ENCODE measurements around the gene ANKLE1. TPM values are rescaled to one million over a fixed set of nuclear protein-coding genes. Genes with fewer than 3 reads are reported as not detected.
"Not testable (repeated sequence)": the region's sequence is repeated elsewhere in the genome, so short reads cannot be mapped to it uniquely, and the experiment has no call there.

The ANKLE1 gene
- polyA plus RNA-seq, 1 donor, result 1.6 TPM

DNA sequence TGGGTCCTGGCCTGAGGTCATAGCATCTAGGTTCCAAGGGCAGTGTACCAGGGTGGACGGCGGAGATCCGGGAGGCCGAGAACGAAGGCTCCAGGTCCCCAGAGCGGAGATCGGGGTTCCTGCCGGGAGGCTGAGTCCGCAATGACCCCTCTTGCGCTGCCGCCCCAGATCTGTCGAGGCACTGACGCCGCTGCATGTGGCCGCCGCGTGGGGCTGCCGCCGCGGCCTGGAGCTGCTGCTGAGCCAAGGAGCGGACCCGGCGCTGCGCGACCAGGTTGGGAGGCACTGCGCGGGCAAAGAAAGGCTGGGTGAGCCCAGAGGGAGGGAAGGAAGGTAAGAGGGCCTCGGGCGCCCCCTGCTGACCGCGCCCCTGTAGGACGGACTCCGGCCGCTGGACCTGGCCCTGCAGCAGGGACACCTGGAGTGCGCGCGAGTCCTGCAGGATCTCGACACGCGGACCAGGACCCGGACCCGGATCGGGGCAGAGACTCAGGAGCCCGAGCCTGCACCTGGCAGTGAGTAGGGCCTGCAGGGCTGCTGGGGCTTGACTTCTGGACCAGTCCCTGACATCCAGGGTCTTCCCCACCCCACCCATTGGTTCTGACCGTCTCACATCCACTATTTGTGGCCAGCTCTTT lies 906 bp downstream of the ANKLE1 start:
- peak; percentile 82 for DNase-seq

DNA sequence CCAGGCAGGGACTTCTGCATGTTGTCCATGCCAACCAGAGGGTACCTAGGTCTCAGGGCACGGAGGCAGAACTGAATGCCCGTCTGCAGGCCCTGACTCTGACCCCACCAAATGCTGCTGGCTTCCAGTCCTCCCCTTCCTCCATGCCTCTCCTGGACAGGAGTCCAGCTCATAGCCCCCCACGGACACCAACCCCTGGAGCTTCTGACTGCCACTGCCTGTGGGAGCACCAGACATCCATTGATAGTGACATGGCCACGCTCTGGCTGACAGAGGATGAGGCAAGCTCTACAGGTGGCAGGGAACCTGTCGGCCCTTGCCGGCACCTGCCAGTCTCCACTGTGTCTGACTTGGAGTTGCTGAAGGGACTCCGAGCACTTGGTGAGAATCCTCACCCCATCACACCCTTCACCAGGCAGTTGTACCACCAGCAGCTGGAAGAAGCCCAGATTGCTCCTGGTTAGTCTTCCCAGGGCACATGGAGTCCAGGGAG lies 1.8 kb downstream of the ANKLE1 start:
- no peak for DNase-seq

DNA sequence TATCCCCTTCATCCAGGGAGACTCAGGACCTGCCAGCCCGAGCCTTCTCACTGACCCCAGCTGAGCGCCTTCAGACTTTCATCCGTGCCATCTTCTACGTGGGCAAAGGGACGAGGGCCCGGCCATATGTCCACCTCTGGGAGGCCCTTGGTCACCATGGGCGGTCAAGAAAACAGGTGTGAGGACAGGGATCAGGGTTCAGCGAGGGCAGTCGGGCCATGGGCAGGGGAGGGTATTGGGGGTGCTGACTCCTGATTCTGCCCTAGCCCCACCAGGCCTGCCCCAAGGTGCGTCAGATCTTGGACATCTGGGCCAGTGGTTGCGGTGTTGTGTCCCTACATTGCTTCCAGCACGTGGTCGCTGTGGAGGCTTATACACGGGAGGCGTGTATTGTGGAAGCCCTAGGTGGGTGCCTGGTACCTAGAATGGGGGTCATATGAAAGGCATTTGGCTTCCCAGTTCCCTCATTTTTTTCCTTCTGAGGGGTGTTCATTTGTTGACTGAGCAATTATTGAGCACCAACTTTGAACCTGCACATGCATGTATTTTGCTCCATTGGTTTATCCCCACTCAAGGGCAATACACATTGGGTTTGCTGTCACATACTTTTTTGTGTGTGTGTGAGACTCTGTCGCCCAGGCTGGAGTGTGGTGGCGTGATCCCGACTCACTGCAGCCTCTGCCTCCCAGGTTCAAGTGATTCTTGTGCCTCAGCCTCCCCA lies 3.9 kb downstream of the ANKLE1 start:
- DNase-seq, result no peak

DNA sequence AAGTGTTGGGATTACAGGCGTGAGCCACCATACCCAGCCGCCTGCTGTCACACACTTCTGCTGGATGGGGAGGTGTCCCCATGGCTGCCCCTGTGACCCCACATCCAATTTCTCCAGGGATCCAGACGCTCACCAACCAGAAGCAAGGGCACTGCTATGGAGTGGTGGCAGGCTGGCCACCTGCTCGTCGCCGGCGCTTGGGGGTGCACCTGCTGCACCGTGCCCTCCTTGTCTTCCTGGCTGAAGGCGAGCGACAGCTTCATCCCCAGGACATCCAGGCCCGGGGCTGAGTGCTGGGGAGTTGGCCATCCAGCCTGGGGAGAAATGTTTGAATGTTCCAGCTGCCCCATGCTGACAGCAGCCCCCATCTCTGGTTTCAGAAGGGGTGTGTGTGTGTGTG lies 4.6 kb downstream of the ANKLE1 start:
- no peak for DNase-seq

DNA sequence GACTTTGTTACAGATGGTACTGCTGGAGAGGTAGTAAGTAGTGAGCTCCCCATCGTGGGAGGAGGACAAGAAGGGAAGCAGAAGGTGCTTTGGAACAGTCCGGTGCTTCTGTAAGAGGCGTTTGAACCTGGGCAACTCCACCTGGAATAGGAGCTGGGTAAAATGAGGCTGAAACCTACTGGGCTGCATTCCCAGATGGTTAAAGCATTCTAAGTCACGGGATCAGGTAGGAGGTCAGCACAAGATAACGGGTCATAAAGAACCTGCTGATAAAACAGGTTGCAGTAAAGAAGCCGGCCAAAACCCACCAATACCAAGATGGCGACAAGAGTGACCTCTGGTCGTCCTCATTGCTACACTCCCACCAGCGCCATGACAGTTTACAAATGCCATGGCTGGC lies 5.1 kb downstream of the ANKLE1 start:
- DNase-seq, result no peak

DNA sequence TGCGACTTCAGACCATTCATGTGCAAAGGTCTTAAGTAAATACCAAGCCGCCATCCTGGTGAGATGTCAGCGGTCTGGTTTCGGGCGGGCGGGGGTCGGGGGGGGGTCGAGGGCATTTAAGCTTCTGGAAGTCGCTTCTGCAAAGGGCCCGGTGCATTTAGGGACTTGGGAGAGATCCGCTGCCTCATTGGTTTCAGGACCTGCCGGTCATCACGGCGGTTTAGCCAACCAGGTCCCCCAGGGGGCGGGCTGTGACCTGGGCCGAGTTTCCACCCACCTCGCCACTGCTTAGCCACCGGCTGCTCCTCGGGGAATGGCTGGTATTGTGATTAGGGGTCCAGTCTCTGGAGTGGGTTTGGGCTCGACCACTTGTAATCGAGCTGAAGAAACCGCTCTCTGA lies 7.8 kb downstream of the ANKLE1 start:
- no peak for DNase-seq

DNA sequence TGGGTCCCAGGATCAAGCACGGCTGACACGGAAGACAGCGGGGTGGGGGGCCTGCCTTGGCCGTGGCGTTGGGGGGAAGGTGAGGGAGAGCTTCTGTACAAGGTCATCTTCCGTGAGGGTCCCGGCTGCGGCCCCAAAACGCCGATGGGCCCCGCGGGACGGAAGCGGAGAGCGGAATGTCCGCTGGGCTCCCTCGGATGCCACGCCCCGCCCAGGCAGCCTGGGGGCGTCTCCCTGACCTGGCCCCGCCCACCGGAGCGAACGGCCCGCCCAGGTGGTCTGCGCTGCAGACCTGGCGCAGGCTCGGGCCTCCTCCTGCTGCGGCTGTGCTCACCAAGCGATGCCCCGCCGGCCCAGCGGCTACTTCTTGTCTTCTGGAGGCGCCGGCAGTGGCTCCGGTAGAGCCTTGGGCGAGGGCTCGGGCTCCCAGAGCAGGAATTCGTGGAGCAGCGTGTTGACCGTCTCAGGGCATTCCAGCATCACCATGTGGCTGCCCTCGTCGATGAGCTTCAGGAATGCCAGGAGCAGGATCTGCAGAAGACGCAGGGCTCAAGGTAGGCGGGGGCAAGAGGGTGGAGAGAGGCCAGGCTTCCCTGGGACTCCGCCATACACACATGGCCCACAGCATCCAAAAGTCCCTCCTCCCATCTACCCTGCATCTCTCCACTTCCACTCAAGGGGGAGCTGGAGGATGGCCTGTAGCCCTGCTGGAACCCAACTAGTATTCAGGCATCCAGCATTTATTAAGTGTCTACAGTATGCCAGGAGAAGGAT lies 10.8 kb downstream of the ANKLE1 start:
- DNase-seq, result peak; percentile 78

DNA sequence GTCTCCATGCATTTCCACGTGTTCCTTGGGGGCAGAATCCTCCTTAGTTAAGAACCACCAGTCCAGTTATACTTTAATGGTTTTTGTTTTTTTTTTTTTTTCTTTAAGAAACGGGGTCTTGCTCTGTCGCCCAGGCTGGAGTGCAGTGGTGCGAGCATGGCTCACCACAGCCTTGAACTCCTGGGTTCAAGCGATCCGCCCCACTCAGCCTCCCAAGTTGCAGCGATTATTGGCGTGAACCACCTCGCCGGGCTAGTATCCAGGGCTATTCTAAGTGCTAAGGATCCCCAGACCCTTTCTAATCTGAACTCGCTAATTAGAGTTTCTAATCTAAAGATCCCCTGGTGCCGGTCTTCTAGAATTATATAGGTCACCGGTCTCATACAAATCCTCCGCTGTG lies 11.9 kb downstream of the ANKLE1 start:
- no peak for DNase-seq

DNA sequence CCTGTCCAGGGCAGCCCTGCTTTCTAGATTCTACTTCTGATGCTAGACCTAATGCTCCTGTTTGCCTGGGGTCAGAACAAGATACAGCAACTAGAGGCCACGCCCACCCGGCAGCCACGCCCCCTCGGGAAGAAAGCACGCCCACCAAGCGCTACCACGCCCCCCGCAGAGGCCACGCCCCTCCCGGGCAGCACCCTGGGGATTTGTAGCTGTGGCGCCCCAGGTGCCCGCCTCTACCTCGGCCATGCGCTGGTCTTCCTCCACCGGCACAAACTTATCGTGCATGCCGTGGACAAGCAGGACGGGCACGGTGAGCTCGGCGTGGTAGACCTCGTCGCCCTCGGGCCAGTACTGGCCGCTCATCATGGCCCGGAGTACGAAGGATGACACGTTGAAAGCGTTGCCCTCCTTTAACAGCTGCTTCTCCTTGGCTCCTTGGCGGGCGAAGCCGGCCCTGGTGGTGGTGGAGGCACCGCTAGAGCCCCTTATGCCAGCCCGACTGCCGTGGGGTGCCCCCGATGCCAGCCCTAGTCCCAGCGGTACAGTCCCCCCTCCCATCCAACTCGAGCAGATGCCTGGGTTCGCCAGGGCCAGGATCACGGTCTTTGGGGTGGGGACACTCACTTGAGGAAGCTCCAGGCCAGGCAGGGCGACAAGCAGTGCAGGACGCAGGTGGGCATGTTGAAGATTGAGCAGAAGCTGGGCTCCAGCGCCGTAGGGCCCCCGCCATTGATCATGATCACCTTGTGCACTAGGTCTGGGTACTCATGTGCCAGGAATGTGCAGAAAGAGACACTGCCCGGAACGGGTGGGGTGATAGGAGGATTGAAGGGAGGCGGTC lies 12.6 kb downstream of the ANKLE1 start:
- DNase-seq, result no peak

DNA sequence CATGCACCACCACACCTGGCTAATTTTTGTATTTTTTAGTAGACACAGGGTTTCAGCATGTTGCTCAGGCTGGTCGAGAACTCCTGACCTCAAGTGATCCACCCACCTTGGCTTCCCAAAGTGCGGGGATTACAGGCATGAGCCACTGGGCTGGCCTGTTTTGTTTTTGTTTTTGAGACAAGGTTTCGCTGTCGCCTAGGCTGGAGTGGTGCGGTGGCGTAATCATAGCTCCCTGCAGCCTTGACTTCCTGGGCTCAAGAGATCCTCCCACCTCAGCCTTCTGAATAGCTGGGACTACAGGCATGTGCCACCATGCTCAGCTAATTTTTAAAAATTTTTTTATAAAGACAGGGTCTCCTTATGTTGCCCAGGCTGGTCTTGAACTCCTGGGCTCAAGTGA lies 13.8 kb downstream of the ANKLE1 start:
- DNase-seq, result not testable (repeated sequence)

DNA sequence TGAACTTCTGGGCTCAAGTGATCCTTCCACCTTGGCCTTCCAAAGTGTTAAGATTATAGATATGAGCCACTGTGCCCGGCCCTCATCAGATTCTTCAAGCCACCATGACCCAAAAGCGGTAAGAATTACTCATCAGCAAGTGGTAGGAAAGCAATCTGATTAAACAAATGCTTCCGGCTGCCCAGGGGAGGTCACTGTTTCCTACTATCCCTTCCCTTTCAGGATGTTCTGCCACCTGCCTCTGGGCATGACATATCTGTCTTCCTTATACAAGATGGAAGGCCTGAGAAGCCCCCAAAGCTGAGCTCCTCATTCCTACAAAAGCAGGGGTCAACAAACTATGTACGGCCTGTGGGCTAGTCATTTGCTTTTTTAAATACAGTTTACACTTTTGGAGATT lies 14.6 kb downstream of the ANKLE1 start:
- no peak for DNase-seq

DNA sequence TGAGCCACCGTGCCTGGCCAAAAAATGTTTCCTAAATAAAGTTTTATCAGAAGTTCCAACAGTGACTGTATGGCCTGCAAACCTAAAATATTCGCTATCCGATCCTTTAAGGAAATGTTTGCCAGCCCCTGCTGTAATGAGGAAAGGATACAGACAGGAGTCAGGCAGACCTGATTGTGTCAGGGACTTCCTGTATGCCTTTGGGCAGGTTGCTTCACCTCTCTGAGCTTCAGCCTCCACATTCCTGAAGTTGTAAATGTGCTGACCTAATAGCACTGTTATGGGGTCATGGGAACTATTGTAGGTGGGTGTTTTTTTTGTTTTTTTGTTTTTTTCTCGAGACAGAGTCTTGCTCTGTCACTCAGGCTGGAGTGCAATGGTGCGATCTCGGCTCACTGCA lies 15.3 kb downstream of the ANKLE1 start:
- DNase-seq, result no peak

DNA sequence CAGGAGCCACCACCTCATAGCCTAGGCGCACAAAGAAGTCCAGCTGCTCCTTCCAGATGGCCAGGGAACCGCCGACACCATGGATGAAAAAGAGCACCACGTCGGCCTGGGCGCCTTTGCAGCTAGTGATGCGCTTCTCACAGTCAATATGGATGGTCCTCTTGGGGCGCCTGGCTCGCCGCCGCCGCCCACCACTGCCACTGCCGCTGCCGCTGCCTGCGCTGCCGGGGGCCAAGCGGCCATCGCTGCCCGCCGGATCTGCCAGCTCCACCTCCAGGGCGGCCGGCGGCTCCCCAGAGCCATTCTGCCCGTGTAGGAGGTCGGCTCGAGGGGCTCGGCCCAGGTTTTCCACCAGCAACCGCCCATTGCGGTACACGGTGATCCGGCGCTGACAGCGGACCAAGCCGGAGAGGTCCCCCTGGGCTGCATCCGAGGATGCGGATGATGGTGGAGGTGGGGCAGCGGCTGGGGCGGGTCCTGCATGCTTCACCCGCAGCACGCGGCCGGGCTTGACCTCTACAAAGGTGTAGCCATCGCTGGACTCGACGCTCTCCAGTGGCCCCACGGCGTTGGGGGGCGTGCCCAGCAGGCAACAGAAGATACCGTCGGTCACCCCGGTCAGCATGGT lies 19.4 kb downstream of the ANKLE1 start:
- DNase-seq, result no peak

DNA sequence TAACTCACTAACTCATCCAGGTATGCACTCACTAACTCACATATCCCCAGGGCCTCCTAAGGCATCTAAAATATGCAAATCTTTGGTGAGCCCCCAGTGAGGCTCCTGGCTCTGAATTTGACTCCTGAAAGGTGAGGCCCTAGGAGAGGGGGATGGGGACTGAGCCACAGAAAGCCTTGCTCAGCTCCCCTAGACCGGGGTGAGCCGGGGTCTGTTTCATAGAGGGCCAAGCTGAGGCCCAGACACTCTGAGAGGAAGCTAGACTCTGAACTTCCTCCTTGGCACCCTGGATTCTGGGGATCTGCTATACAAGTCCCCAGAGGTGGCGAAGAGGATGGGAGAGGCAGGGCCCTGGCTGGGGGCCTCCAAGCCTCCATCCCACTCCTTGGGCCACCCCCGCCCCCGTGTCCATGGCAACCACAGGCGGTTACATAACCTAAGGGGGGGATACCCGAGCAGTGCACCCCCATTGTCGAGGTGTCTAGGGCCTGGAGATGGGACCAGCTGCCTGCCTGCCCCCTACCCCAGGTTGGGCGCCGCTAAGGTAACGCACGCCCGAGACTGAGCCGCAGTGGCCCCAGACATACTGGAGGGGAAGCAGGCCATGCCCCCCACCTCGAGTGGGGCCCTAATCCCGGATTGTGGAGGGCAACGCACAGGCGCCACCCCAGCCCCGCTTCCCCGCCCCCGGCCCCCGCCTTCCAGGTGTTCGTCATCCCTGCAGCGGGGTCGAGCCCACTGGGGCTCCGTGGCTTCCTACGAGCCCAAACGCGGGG lies 20.9 kb downstream of the ANKLE1 start:
- DNase-seq, result no peak

DNA sequence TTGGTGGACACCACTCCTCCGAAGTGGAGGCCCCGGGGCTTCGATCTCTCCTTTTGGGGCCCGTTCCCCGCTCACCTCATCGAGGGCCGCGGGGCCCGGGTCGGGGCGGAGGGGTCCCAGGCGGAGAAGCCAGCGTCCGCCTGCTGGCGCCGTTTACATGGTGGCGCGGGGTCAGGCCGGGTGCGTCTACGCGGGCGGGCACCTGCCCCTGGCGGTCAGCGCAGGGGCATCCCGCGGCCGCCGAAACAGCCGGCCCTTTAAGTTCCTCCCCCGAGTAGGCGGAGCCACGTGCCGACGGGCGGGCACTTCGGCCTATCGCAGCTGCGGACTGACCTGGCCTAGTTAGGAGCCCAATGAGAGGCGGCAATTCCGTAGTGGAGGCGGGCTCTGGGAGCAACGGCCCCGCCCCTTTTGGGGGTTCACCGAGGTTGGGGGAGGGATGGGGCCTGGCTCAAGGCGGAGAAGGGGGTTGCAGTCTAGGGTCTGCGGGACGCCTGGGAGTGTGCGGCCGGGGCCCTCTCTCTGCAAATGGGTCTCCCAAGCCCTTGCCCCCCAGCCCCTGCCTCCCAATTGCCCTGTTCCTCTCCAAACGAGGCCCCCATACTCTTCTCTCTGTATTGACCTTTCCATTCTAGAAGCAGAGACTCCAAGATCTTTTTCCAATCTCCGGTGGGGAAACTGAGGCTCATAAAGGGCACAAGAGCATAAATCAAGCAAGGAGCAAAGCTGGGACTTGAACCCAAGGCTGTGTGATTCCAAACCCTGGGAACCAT lies 21.7 kb downstream of the ANKLE1 start, which contains the start of gene ABHD8:
Gene ABHD8, minus strand, starts transcription at position 259 of the 773 bp plus-strand sequence. CDS start 1,809 bp downstream, outside the sequence.
- DNase-seq, result peak; percentile 95

DNA sequence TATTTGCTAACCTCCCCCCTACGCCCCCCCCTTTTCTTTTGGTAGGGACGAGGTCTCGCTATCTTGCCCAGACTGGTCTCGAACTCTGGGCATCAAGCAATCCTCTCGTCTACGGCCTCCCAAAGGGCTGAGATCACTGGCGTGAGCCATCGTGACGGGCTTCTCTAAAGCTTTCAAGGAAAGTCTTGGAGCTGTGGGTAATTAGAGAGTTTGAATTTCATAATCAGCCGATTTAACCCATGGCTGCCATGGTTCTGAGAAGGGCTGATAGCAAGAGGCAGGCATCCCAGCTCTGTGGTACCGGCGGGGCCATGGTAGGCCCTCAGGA lies 22.2 kb downstream of the ANKLE1 start:
- no peak for DNase-seq

DNA sequence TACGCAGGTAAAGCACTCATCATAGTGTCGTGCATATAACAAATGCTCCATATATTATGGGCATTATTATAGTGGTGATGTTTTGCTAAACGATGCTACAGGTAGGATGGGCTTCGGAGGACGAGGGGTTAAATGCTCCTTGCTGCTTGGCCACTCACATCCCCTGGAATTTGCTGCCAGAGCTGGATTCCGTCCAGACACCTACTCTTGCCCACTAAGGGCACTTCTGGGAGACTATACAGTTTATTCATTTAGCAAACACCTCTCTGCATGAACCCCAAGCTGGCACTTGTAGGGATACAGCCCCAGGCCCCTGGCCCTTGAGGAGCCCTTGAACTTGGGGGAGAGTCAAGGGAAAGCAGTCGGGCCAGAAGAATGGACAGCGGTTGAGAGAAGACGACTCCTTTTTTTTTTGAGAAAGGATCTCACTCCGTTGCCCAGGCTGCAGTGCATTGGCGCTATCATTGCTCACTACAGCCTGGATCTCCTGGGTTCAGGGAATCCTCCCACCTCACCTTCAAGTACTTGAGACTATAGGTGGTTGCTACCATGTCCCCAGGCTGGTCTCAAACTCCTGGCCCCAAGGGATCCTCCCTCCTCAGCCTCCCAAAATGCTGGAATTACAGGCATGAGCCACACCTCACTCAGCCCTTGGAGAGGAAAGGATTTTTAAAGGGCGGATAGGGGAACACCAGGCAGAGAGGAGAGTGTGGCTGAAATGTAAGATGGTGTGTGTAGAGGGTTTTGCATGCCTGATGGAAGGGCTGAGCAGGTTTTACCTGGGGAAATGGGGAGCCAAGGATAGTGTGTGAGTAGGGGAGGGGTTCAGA lies 22.9 kb downstream of the ANKLE1 start:
- DNase-seq, result no peak

DNA sequence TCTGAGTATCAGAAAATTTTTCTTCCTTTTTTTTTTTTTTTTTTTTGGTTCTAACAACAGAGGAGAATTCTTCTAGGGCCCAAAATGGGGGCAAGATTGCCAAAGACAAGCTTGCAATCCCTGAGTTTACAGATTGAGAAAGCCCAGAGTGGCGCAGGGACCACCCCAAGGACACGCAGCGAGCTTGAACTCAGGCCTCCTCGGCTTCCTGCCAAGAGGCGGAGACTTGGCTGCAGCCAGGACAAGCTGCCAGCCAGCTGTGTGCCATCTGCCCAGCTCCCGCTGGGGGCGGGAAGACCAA lies 23.5 kb downstream of the ANKLE1 start:
- DNase-seq, result no peak

DNA sequence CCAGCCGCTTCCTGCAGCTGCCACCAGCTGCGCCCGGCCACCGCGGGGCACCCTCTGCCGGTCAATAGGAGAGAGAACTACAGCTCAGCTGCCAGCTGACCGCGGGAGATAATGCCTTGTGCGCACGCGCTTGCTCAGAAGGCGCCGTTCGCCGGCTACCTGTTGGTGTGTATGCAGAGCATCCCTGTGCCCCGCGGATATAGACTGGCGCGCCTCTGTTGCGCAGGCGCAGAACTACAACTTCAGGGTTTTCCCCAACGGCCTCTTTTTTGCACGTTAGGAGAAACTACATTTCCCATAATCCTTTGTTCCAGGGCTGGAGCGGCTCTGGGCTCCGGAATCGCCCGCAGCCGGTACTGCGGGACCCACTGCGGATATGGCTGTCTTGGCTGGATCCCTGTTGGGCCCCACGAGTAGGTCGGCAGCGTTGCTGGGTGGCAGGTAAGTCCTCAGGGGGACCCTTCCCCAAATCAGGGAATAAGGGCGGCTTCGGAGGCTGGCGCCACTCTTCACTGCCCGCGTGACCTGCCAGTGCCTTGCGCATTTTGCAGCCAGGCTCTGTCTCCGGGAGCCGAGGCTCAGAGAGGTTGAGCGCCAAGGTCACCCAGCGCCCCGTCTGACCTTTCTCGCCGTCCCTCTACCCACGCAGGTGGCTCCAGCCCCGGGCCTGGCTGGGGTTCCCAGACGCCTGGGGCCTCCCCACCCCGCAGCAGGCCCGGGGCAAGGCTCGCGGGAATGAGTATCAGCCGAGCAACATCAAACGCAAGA lies 24.0 kb downstream of the ANKLE1 start, which contains the start of gene MRPL34:
Gene MRPL34, plus strand, starts transcription at position 356 of the 768 bp plus-strand sequence. Its CDS starts 21 bp downstream, at position 377.
- peak; percentile 93 for DNase-seq
